GM12878 (cell line): ENCODE data around the gene GMDS. TPM values are rescaled to one million over a fixed set of nuclear protein-coding genes. Genes with fewer than 3 reads are reported as not detected.

Source experiments
- ATAC-seq: fragments of 200-7000 bp; cut with Tn5 transposase; 3 replicates; pipeline ENCODE4 v1.9.1; 2020; ENCODE audit warnings: mild to moderate bottlenecking, moderate library complexity
- BruUV-seq: library from RNA; stranded (reverse); fragments of 400-500 nt; replicated peaks from 2 replicates; lab custom pipeline; 2021; lab: Mats Ljungman, UMichigan
- CTCF ChIA-PET: fragments of 300-600 bp; sonication (Branson Sonifier 250); formaldehyde crosslinking; extraction: SDS; loops from one replicate; lab custom pipeline; 2021; ENCODE audit warnings: inconsistent platforms; lab: Yijun Ruan, JAX
- POLR2A ChIA-PET: fragments of 350-600 bp; formaldehyde crosslinking; extraction: SDS; loops from one replicate; lab custom pipeline; 2021; ENCODE audit warnings: inconsistent platforms; lab: Charles Lee
- RAD21 ChIA-PET: fragments of 300-600 bp; sonication (Branson Sonifier 250); formaldehyde crosslinking; loops from one replicate; lab custom pipeline; 2023; ENCODE audit warnings: antibody characterized with exemption; ENCODE audit not compliant: unreplicated experiment; lab: Charles Lee
- SMC1A ChIA-PET: fragments of 300-600 bp; sonication (Branson Sonifier 250); formaldehyde crosslinking; loops from one replicate; lab custom pipeline; 2023; ENCODE audit not compliant: unreplicated experiment, uncharacterized antibody; lab: Charles Lee
- DNase-seq: peaks from one replicate; pipeline ENCODE4 v3.0.0-alpha.2; 2011; ENCODE audit warnings: low read depth, low spot score
- FAIRE-seq: peaks from 3 replicates; lab custom pipeline; 2011; peaks lifted over from hg19 to GRCh38; lab: Jason Lieb, UNC
- H2AFZ ChIP-seq: 2 replicates; pipeline ENCODE4 v1.6.0; 2011; ENCODE audit warnings: low read depth, low read length, control low read depth; ENCODE audit not compliant: control insufficient read depth
- H3K27ac ChIP-seq: 2 replicates; pipeline ENCODE4 v1.5.1; 2011; ENCODE audit warnings: control low read depth; ENCODE audit not compliant: control insufficient read depth, insufficient read depth
- H3K27me3 ChIP-seq, 2 experiments: replicated peaks in 1 of 2; 2 replicates each; pipeline versions ENCODE4 v1.6.0 to v1.6.1; 2011; ENCODE audit warnings: low read length in 1 of 2; ENCODE audit not compliant: control insufficient read depth in 2 of 2, insufficient read depth in 2 of 2
- H3K36me3 ChIP-seq, 2 experiments: 2 replicates each; pipeline ENCODE4 v1.5.1; 2011; ENCODE audit warnings: low read length in 1 of 2; ENCODE audit not compliant: control insufficient read depth in 2 of 2, insufficient read depth in 2 of 2
- H3K4me1 ChIP-seq: 2 replicates; pipeline ENCODE4 v1.6.1; 2011; ENCODE audit warnings: mild to moderate bottlenecking, low read length, moderate library complexity, mixed read lengths; ENCODE audit not compliant: control insufficient read depth, insufficient read depth
- H3K4me2 ChIP-seq: 2 replicates; pipeline ENCODE4 v1.6.0; 2011; ENCODE audit warnings: control low read depth; ENCODE audit not compliant: control insufficient read depth, insufficient read depth
- H3K4me3 ChIP-seq: fragments of 200-600 bp; sonication (generic); 2 replicates; pipeline ENCODE4 v1.5.1; 2016
- H3K79me2 ChIP-seq: 2 replicates; pipeline ENCODE4 v1.6.0; 2011; ENCODE audit warnings: low read length; ENCODE audit not compliant: control insufficient read depth, insufficient read depth
- H3K9ac ChIP-seq: 2 replicates; pipeline ENCODE4 v1.8.0; 2011; ENCODE audit warnings: low read length, control low read depth, mixed read lengths; ENCODE audit not compliant: control insufficient read depth, insufficient read depth
- H3K9me3 ChIP-seq: replicated peaks from 3 replicates; pipeline ENCODE4 v1.5.1; 2011; ENCODE audit warnings: mild to moderate bottlenecking, low read length; ENCODE audit not compliant: control insufficient read depth, insufficient read depth
- H4K20me1 ChIP-seq: 2 replicates; pipeline ENCODE4 v1.6.0; 2011; ENCODE audit not compliant: control insufficient read depth, insufficient read depth
- CBFB ChIP-seq: IDR thresholded peaks from 2 replicates; pipeline ENCODE4 v1.6.1; 2016; ENCODE audit warnings: antibody characterized with exemption, low read depth
- EZH2 ChIP-seq: IDR thresholded peaks from 2 replicates; pipeline ENCODE4 v1.6.1; 2012; ENCODE audit warnings: low read depth, mild to moderate bottlenecking, control low read depth, inconsistent platforms, low read length, borderline replicate concordance; ENCODE audit not compliant: control insufficient read depth
- IKZF1 ChIP-seq: fragments of 450-650 bp; conservative IDR thresholded peaks from 2 replicates; pipeline ENCODE4 v1.6.1; 2017; ENCODE audit warnings: antibody characterized with exemption, mild to moderate bottlenecking
- WGBS: methylation state at CpG from one replicate; pipeline ENCODE4 v1.1.6; 2016; ENCODE audit warnings: low lambda C conversion rate; ENCODE audit not compliant: insufficient replicate concordance, insufficient coverage; ENCODE audit errors: missing lambda C conversion rate; 5-methylcytosine and 5-hydroxymethylcytosine counted together
- in situ Hi-C: fragments of 300-500 bp; cut with MboI; formaldehyde crosslinking; loops from 9 replicates; pipeline ENCODE4 v1.14.3; 2018; ENCODE audit warnings: mixed read lengths
- intact Hi-C: fragments of 100-400 bp; cut with micrococcal nuclease; formaldehyde crosslinking; loops from one replicate; pipeline ENCODE4 v1.14.2; 2022; ENCODE audit not compliant: unreplicated experiment
- polyA plus RNA-seq, 11 experiments: library from polyadenylated mRNA; depleted of rRNA in 4 of 11; unstranded in 6 of 11; stranded (reverse) in 5 of 11; fragments of >200 nt; fragmentation: Nextera tagmentation in 4 of 11; fragmentation: Illumina TruSeq in 1 of 11; extraction: Ambion mirVana in 4 of 11; extraction: Trizol in 1 of 11; gene quantifications; 1 replicate in 1 of 11; 2 replicates in 10 of 11; pipeline versions ENCODE4 v1.2.1 to v1.2.3, GENCODE V29; 2011 to 2016; ENCODE audit warnings: inconsistent platforms in 2 of 11, missing spikeins in 2 of 11, low read depth in 1 of 11
- total RNA-seq, 4 experiments: library from RNA; depleted of rRNA in 3 of 4; stranded (reverse); fragments of >200 nt in 3 of 4; fragmentation: Illumina TruSeq in 1 of 4; extraction: Trizol in 1 of 4; gene quantifications; 2 replicates each; pipeline versions ENCODE4 v1.2.1 to v1.2.3, GENCODE V29; 2013 to 2021

Gene GMDS
- total and polyA plus RNA-seq, 10 of the 15 experiments (the other 5 are each of a cell fraction or from before 2014, with no cell fraction given), result 0.61 to 53.8 (median 29.3) TPM

- Histone ChIP-seq H2AFZ (peak overlapping the region; percentile 24; the same call in 1 of the 2 replicates), H3K9ac (no peak overlapping the region), H3K9me3 (no peaks in the 10 kb centered on the region), H3K4me3 (peak overlapping the region; percentile 80; the same call in 1 of the 2 replicates), H3K27ac (no peak overlapping the region), H4K20me1 (peaks cover 3% of the 10 kb centered on the region; the same call in 1 of the 2 replicates), H3K36me3 (no peaks in the 10 kb centered on the region), H3K4me2 (peak overlapping the region; percentile 79), H3K27me3 (peaks cover 4 to 10% of the 10 kb centered on the region in 2 experiments), H3K4me1 (peaks cover 5% of the 10 kb centered on the region), H3K79me2 (no peaks in the 10 kb centered on the region)
- ChIA-PET SMC1A (interaction anchor here (0.7 to 0.8 kb wide), 2 partner anchors 94 to 729 kb away, joined by 3 to 4 read pairs; no protein-coding TSS in a partner anchor), POLR2A (interaction anchor here (0.6 kb wide), 1 partner anchor 245 kb away, joined by 3 read pairs; no protein-coding TSS in a partner anchor), CTCF (interaction anchor here (1.8 kb wide), 1 partner anchor 479 kb away, joined by 7 read pairs; no protein-coding TSS in a partner anchor), RAD21 (interaction anchor here (0.7 kb wide), 2 partner anchors 74 to 245 kb away, joined by 3 read pairs; no protein-coding TSS in a partner anchor)
- no peak for FAIRE-seq
- no peak for DNase-seq
- WGBS, result 21% methylated on average over 52 of the region's 53 CpGs
- TF ChIP-seq IKZF1 (0 out of 2 replicates have a peak, but pooled peaks have one; percentile 0), EZH2 (0 out of 2 replicates have a peak, but pooled peaks have one; percentile 19), CBFB (no peak)
- ATAC-seq, result peak; percentile 70
- no TSS peak for BruUV-seq
- intact Hi-C loops (no loop called here), in situ Hi-C loops (no loop called here)
Measured at GRCh38 chr6:1624851-1625781, 620.3 kb downstream of the GMDS start.
